ENCODE measurements around the gene CENPN.

- no peak for TF ChIP-seq POLR2A (IDR thresholded peaks at IDR 0.05; ENCODE audit: low read length)
- TF ChIP-seq GATA1 (IDR thresholded peaks at IDR 0.05; ENCODE audit: low read depth, low read length): no peak
Observed at GRCh38 chr16:81005610-81006161, 1.3 kb upstream of the CENPN start.
